NCI-H82 treated with DMSO at 0.1 percent for 48 hours (cell line): ENCODE results near the gene KCNQ1.
A peak's percentile ranks its signal among the peaks of the same experiment; 100 is the strongest.

Experiments
- DNase-seq: peaks from one replicate; lab custom pipeline; 2025; ENCODE audit not compliant: unreplicated experiment; lab: John Stamatoyannopoulos, UW

Gene KCNQ1

DNA sequence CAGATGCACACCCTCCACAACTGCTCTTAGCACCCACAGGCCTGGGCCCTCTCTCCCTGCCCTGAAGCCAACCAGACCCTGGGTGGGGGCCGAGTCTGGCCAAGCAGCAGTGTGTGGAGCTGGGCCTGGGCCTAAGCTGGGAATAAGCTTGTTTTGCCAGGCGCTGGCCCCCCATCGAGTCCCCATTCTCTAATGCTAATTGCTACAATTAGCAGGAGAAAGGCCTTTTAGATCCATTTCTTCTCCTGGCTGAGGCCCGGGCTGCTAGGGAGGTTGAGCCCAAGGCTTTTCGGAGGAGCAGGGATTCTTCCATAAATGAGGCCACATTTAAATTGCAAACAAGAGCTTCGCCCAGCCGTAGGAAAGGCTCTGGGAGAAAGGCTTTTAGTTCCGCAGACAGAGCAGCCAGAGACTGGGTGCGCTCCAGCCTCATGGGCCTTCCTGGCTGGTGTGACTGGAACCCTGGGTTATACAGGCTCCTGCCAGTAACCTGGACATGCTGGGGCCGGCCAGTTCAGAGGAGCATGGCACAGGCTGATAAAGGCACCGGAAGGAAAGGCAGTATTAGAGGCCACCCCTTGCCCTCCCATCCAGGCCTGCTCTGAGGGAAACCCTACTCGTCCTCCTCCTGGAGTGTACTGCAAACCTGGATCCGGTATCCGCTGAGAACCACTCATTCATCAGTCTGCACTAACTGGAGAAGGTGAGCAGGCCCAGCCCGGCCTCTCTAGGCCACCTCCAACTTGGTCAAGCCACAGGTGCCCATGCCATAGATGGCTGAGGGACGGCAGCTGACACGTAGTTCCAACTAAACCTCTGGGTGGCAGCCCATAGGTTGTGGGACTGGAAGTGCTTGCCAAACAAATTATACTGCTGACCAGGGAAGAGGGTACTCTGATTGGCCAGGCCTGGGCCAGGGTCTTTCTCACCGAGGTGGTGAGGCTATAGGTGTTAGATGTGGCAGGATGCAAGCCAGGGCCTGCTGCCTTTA is 248.8 kb downstream of the KCNQ1 start:
- no peak for DNase-seq

DNA sequence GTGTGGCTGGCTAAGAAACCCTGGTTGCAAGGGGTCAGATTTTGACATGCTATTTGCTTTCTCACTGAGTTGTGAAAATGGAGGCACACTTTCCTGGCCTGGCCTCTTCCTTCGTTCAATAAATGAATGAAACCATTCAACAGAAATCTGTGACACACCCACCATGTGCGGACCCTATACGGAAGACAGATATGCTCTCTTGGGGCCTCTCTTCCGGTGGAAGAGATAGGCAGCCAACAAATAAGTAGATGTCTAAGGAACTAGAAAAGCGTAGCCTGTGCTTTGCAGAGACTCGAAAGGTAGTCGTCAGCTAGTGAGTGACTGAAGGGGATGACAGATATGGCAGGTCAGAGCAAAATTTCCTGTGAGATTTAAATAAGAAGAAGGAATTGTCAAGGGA is 249.7 kb downstream of the KCNQ1 start:
- no peak for DNase-seq

DNA sequence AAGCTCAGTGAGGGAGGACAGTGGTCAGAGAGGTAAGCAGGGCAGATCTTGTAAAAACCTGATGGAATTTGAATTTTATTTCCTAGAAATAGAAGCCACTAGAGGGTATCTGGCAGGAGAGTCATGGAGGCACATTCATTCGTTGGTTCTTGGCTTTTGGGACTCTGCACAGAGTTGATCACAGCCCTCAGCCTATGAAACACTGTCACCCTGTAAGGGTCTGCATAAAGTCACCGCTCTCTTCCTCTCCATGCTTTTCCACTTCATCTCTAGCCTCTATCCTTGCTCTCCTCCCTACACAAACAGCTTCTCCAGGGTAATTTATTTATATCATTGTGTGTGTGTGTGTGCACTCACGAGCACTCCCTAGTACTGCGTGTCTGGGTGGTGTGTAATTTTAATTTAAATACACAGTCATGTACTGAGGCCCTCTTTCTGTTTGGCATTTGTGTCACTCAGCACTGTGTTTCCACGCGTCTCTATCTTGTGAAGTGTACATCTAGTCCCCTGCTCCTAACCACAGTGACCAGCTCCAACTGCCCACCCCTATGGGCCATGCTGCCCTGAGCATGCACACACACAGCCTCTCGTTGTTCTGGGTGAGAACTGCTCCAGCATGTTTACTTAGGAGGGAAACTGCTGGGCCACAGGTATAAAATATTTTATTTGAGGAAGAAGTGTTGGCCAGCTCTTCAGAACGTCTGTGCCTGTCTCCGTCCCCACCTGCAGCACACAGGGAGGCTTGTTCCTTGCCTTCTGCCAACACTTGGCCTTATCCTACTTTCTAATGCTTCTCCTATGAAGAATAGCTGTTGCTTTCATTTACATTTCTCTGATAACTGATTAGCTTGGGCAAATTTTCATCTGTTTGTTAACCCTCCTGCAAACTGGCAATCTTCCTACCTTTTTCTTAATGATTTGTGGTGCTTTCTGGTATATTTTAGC is 250.5 kb downstream of the KCNQ1 start:
- no peak for DNase-seq

DNA sequence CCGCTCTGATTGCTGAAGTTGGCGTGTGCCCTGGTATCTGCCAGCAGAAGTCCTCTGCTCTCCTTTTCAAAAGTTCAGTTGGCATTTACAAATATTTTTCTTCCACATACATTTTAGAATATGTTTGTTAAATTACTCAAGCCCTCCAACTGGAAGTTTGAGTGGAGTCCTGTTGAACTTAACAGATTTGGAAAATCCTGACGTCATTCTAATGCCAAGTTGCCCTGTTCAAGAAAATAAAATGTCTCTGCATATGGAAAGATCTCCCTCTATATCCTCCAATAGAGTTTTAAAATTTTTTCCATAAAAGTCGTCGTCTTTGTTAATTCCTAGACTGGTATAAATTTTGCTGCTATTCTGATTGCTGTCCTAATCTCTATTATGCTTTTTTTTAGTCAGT is 251.6 kb downstream of the KCNQ1 start:
- no peak for DNase-seq

DNA sequence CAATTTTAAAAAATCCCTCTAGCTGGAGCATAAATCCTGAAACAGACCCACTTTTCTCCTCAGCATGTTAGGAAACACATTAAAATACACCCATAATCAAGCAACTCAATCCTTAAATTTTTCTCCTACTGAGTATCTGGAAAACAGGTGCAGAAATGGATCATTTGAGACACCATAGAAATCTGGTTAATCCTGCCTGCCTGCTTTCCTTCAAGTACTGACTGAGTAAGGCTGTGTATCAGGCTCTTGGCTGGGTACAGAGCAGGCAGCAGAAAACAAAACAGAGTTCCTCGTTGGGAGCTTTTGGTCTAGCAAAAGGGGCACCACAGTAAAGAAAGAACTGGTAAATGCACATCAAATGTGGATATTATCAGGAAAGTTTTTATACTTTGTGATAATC is 253.1 kb downstream of the KCNQ1 start:
- no peak for DNase-seq

DNA sequence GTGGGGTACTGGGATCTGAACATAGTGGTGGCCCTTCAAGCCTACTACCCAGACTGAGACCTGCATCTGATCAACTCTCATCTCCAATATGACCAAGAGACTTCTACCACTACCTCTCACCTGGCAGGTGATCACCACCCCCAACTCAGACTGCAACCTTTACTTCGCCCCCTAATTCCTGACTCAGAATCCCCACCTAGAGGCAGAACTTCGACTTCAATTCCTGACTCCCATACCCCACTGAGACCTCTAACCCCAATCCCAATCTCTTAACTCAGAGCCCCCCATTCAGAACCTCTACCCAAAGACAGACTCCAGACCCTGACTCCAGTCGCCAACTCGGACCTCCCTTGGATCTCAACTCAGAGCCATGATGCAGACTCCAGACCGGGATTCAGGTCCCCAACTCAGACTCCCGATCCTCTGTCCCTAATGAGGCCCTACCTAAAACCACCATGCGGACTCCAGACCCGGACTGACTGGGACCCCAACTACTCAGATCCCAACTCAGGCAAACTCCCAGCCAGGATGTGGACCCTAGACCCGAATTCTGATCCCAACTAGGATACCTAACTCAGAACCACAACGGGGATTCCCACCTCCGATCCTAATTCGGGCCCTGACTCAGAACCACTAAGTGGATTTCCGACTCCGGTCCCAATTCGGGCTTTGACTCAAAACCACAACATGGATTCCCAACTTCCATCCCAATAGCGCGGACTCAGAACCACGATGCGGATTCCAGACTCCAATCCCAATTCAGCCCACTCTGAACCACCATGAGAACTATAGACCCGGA is 253.8 kb downstream of the KCNQ1 start:
- no peak for DNase-seq

DNA sequence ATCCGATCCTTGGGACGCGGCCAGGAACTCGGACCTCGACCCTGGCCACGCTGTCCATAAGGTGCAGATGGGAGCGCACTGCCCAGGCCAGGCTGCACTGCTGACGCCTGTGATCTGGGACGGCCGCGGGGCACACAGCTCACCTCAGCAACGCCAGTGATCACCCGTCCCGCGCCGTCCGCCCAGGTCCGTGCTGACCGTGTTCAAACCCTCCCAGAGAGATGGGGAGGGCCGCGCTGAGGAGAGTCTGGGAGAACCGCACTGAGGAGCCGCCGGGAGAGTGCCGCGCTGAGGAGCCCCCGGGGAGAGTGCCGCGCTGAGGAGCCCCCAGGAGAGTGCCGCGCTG is 254.3 kb downstream of the KCNQ1 start:
- DNase-seq = no peak

DNA sequence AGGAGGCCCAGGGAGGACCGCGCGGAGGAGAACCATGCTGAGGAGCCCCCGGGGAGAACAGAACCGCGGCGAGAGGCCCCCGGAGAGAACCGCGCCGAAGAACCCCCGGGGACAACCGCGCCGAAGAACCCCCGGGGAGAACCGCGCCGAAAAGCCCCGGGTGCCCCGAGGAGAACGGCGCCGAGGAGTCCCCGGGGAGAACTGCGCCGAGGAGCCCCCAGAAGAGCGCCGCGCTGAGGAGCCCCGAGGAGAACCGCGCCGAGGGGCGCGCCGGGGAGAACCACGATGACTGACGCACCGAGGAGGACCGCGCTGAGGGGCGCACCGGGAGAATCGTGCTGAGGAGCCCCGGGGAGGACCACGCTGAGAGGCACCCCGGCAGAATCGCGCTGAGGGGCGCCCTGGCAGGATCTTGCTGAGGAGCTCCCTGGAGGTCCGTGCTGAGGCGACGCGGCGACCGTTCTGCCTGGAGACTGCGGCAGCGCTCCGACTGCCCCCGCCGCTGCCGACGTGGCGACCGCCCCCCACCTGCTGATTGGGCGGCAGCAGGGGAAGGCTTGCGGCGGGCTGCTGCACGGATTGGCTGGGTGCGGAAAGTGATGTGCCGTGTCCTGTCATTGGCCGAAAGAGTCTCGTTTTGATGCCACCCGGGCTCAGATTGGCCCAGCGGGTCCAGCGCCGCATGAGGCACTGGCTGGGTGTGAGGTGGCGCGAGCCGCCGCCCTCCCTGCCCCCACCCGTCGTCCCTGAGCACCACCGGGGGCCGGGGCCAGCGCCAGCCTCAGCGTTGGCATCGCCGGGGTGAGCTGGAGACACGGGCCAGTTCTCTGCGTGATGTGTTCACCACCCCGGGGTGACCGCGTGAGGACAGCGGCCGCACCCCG is 255.0 kb downstream of the KCNQ1 start, which contains the start of gene KCNQ1OT1:
Gene KCNQ1OT1 (minus strand): TSS at position 464 of the 884 bp plus-strand sequence.
- DNase-seq = peak; percentile 51

DNA sequence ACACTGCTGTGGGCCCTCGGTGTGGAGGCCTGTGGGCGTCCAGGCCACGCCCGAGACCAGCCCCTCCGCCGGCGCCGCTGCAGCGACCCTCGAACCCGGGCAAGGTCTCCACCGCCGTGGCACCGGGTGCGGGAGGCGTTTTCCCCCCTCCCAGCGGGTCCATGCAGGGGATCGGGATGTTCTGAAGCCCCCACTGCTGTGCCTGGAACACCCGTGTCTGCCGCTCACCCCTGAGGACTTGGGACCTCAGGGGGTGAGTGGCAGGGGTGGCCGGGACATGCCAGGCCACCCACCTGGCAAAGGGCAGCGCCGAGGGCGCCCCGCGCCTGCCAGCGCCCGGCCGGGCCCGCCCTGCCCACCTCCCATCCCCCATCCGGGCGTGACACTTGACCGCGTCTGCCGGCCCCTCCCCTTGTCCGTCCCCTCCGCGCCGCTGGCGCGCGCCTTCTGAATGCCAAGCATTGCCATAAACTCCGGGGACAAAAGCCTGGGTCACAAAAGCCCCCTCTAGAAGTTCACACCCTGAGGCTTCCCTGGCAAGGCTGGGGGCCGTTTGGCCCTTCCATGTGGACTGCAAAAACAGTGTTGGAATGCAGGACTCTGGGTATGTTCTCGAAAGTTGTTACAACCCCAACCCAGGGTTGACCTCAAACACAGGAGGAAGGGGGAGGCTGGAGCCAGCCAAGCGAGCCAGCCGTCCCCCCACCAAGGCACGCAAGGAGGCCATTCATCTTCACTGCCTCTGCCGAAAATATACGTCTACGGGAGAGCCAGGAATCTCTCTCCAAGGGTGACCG is 255.8 kb downstream of the KCNQ1 start:
- DNase-seq = no peak

DNA sequence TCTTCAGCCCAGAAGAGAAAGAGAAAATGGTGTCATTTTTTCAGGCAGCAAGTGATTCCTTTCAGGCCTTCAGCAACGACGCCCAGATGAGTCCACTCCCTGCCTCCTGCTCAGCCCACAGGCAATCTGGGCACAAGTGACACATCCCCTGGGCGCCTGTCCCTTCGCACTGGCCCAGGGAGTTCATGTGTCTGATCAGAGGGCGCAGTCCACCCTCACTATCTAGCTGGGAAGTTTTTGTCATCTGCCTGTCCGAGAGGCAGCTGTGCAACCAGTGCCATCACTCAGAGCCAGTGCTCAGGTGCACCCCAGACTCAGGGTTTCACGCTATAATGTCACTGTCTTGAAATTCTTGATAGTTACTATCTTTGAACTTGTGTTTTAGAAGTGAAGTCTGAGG is 256.4 kb downstream of the KCNQ1 start:
- DNase-seq = no peak

DNA sequence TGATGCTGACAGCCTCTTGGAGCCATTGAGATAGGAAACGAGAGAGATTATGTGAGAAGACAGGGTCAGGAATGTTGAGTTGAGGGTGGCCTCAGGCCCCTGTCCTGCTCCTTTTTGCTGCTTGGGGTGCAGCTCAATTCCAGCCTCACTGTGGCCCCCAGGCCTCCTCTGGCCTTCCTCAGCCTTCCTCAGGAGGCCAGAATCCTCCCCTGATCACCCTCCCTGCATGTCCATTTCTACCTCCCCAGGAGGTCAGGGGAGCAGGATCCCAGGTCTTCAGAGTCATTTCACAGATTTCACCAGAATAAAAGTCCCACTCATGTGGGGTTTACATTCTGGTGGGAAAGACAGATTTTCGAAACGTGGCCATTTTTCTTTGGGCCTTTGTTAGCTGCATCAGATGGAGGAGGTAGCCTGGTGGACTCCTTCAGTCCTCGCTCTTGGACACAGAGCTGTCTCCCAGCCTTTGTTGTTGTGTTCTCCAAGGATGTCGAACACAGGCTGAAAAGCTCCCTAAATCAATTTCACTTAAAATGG is 257.2 kb downstream of the KCNQ1 start:
- DNase-seq = no peak

DNA sequence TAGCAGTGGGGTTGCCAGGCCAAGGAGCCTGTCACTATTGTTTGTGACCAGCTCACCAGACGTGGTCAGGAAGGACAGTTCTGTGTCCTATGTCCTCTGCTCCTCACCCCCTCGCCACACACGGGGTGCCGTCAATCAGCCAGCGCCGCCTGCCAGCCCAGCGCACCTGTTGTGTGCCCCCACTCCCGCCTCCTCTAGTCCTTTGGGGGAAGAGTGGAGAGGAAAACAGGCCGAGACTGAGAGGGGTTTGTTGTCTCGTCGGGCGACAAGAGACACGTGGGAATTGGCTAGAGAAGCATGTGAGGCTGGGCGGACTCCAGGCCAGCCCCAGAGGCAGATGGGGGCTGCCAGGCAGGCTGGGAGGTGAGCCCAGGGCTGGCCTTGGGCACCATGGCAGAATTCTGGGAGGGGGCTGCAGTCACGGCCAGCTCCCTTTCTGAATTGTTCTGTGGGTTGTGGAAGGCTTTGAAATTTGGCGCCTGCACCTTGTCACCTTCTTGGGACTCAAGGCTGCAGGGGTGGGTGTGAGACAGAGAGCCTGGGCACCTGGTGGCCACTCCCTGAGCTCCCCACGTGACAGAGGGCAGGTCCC is 258.1 kb downstream of the KCNQ1 start:
- DNase-seq = no peak

DNA sequence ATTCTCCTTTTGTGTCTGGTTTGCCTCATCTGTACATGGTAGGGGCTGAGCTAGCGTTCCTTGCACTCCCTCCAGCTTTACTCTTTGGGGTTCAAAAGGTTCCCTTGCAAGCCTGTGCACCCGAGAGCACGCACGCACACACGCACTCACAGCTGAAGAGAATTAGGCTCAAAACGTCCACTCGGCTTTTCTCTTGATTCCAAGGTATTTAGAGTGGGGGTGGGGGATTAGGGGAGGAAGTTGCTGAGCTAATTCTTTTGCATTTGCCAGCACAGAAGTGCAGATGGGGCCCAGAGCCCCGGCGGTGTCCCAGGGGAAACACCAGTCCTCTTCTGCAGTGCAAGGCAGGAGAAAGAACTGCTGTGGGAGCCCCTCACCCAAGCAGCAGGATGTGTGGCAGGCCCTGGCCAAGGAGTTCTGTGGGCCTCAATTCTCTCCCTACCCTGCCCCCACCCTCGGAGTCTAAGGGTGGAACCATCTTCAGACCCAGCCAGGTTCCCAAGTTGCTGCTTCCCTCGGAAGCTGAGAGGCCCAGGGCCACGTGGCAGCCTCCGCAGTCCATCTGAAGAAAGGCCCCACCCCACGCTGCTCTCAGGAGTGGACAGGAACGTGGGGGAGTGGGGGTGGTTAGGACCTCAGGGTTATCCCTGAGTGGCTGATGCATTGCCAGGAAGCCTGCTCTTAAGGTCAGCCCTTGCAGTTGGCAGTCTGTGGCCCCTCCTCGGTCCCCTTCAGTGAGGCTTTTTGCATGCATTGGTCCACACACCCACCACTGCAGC is 258.7 kb downstream of the KCNQ1 start:
- DNase-seq = peak; percentile 67

DNA sequence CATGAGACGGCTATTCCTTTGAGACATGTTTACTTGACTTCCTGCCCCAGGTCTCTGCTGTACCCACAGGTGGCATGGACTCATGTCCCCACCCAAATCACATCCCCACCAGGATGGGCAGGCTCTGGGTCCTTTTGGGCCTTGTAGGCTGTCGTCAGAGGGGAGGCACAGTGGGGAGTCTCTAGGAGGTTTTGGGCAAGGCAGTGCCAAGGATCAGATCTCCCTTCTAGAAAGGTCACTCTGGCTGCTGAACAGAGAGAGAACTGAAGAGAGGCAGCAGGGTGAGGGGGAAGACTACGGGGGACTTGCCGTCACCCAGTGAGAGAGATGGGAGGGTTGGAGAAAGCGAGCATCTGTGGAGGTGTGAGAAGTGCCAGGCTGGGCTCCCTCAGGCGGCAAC is 259.5 kb downstream of the KCNQ1 start:
- no peak for DNase-seq

DNA sequence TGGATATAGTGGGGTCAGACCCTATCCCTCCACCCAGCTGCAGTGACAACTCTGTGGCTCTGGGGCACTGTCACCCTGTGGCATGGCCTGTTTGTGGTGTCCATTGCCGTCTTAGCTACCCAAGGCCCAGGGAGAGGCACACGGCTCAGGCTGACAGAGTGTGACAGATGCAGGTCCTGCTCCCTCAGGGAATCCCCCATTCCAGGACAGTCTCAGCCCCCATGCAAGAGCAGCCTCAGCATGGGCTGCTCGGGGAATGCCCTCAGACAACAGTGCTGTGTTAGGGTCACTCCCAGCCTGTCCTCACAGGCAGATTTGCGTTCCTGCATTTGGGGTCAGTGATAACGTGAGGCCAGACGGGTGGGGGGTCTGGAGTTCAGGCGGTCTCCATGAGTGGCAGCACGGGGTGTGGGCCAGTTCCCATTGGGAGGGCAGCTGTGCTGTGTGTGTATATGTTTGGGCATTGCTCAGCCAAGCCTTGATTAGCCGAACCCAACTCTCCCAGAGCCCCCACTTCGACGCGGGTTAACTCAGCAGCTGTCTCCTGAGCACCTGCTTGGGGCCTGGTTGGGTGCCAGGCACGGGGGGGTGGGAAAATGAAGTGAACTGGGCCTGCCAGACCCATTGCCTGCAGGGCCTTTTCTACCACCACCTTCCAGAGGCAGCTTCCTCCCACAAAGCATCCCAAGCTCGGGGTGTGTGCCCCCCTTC is 260.2 kb downstream of the KCNQ1 start:
- DNase-seq = no peak

DNA sequence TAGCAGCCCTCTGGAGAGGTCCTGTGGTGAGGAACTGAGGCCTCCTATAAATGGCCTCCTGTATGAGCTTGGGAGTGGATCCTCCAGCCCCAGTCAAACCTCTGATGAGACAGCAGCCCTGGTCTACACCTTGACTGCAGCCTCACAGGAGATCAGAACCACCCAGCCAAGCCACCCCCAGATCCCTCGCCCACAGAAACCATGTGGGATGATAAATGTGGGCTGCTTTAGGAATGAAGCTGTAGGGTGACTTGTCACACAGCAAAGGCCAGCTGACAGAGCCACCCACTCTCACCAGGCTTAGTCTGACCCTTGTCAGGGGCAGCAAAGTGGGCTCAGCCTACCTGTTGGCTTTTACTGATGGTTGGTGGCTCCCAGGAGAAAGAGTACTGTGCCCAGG is 261.5 kb downstream of the KCNQ1 start:
- no peak for DNase-seq

DNA sequence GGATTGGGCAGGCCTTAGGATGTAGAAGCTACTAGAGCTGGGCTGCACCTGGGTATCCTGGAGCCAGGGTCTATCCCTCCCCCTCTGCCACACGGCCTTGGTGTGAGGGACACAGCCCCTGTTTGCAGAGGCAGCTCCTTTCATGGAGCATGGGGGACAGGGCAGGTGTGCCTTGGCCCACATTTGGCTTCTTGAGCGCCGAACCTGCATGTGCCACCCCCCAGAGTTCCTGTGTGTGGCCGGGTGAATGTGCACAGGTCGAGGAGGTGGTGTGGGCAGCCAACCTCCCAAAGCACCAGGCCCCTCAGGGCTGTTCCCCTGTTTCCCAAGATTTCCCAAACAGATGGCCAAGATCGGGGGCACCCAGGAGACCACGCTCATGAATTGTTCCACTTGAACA is 262.9 kb downstream of the KCNQ1 start:
- no peak for DNase-seq
